ENCODE results near the gene MIB1.

DNA sequence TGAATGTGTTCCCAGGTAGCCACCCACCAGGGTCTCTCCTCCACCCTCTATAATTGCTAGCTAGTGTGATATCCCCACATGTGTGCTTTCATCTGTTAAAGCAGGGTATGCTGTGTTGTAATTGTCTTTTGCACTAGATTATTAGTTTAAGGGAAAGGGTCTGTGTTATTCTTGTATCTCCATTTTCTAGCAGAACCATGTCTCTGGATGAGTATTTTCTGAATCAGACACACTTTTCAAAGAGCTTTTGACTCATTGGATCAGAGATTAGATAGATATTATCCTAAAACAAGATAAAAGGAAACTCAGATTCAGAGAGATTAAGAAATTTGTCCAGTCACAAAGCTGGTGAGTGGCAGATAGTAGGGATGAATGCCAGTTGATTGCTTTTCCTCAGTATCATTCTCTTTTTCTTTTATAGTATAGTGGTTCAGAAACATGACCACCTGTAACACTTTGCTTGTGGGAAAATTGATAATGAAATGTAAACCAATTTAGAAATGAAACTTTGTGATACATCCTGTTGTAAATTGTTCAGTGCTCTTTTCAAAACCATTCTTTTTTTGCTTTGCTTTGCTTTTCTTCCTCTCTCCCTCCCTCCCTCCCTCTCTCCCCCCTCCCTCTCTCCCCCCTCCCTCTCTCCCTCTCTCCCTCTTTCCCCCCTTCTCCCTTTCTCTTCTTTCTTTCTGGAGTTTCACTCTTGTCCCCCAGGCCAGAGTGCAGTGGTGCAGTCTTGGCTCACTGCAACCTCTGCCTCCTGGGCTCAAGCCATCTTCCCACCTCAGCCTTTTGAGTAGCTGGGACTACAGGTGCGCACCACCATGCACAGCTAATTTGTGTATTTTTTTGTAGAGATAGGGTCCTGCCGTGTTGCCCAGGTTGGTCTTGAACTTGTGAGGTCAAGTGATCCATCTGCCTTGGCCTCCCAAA, 7.4 kb downstream of the MIB1 start:
- TF ChIP-seq, protein P1, sequence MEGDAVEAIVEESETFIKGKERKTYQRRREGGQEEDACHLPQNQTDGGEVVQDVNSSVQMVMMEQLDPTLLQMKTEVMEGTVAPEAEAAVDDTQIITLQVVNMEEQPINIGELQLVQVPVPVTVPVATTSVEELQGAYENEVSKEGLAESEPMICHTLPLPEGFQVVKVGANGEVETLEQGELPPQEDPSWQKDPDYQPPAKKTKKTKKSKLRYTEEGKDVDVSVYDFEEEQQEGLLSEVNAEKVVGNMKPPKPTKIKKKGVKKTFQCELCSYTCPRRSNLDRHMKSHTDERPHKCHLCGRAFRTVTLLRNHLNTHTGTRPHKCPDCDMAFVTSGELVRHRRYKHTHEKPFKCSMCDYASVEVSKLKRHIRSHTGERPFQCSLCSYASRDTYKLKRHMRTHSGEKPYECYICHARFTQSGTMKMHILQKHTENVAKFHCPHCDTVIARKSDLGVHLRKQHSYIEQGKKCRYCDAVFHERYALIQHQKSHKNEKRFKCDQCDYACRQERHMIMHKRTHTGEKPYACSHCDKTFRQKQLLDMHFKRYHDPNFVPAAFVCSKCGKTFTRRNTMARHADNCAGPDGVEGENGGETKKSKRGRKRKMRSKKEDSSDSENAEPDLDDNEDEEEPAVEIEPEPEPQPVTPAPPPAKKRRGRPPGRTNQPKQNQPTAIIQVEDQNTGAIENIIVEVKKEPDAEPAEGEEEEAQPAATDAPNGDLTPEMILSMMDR (IDR thresholded peaks at IDR 0.05): no peak
- TF ChIP-seq, protein P2, sequence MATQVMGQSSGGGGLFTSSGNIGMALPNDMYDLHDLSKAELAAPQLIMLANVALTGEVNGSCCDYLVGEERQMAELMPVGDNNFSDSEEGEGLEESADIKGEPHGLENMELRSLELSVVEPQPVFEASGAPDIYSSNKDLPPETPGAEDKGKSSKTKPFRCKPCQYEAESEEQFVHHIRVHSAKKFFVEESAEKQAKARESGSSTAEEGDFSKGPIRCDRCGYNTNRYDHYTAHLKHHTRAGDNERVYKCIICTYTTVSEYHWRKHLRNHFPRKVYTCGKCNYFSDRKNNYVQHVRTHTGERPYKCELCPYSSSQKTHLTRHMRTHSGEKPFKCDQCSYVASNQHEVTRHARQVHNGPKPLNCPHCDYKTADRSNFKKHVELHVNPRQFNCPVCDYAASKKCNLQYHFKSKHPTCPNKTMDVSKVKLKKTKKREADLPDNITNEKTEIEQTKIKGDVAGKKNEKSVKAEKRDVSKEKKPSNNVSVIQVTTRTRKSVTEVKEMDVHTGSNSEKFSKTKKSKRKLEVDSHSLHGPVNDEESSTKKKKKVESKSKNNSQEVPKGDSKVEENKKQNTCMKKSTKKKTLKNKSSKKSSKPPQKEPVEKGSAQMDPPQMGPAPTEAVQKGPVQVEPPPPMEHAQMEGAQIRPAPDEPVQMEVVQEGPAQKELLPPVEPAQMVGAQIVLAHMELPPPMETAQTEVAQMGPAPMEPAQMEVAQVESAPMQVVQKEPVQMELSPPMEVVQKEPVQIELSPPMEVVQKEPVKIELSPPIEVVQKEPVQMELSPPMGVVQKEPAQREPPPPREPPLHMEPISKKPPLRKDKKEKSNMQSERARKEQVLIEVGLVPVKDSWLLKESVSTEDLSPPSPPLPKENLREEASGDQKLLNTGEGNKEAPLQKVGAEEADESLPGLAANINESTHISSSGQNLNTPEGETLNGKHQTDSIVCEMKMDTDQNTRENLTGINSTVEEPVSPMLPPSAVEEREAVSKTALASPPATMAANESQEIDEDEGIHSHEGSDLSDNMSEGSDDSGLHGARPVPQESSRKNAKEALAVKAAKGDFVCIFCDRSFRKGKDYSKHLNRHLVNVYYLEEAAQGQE (IDR thresholded peaks at IDR 0.05; ENCODE audit: insufficient read depth in 1 of 2, low read depth in 2 of 2, low read length in 1 of 2): no peak
